Loucy (cell line): ENCODE measurements around the gene RNFT2.

Experiments used
- EZH2phosphoT487 ChIP-seq: fragments of 200-600 bp; IDR thresholded peaks from 2 replicates; pipeline ENCODE4 v1.6.1; 2018; ENCODE audit warnings: antibody characterized with exemption, mild to moderate bottlenecking, moderate library complexity, borderline replicate concordance
- TF ChIP-seq, protein P1 (sequence below): fragments of 200-600 bp; sonication (generic); conservative IDR thresholded peaks from 2 replicates; pipeline ENCODE4 v1.5.1; 2014; ENCODE audit warnings: mild to moderate bottlenecking, antibody characterized with exemption, low read length

DNA sequence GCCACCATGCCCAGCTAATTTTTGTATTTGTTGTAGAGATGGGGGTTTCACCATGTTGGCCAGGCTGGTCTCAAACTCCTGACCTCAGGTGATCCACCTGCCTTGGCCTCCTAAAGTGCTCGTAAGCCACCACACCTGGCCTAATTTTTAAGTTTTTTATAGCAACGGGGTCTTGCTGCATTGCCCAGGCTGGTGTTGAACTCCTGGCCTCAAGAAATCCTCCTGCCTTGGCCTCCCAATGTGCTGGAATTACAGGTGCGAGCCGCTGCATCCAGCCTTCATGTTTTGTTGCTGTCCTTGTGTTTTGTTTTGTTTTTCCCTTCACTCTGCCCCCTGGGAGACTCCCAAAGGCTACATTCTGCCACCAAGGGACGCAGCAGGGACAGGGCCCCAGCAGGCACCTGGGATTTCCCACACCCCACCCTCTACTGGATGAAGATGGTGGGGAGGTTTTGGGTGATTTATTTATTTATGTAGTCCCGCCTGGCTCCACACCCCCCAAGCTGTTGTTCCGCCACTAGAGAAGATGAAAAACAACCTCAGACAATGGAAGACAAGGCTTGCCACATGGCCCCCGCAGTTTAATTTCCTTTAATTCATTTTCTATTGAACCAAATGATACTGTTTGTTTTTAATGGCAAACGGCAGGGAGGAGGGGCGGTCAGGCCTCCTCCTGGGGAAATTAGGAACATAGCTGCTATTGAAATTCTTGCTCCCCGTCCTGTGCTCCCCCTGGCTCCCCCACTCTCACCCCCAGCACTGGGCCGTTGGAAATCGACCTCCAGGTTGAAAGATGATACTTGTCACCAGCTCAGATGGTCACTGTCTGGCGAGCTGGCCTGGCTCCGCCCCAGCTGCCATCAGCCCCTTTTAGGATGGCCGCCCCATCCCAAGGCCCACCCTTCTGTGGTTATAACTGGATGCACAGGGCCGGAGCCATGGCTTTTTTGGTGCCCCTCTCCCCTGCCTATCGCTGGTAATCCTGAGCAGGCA is 70.3 kb downstream of the RNFT2 start:
- TF ChIP-seq, protein P1, sequence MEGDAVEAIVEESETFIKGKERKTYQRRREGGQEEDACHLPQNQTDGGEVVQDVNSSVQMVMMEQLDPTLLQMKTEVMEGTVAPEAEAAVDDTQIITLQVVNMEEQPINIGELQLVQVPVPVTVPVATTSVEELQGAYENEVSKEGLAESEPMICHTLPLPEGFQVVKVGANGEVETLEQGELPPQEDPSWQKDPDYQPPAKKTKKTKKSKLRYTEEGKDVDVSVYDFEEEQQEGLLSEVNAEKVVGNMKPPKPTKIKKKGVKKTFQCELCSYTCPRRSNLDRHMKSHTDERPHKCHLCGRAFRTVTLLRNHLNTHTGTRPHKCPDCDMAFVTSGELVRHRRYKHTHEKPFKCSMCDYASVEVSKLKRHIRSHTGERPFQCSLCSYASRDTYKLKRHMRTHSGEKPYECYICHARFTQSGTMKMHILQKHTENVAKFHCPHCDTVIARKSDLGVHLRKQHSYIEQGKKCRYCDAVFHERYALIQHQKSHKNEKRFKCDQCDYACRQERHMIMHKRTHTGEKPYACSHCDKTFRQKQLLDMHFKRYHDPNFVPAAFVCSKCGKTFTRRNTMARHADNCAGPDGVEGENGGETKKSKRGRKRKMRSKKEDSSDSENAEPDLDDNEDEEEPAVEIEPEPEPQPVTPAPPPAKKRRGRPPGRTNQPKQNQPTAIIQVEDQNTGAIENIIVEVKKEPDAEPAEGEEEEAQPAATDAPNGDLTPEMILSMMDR: no peak
- TF ChIP-seq EZH2phosphoT487: no peak
